GM20000 (cell line): ENCODE measurements around the gene COQ5.

Experiments
- DNase-seq: peaks from one replicate; pipeline ENCODE4 v3.0.0; 2012; ENCODE audit warnings: low spot score
- TF ChIP-seq, protein P1 (sequence below): IDR thresholded peaks from 2 replicates; pipeline ENCODE4 v1.5.1; 2012; ENCODE audit warnings: mild to moderate bottlenecking, control low read depth; ENCODE audit errors: extremely low read depth, missing control alignments

The COQ5 gene

DNA sequence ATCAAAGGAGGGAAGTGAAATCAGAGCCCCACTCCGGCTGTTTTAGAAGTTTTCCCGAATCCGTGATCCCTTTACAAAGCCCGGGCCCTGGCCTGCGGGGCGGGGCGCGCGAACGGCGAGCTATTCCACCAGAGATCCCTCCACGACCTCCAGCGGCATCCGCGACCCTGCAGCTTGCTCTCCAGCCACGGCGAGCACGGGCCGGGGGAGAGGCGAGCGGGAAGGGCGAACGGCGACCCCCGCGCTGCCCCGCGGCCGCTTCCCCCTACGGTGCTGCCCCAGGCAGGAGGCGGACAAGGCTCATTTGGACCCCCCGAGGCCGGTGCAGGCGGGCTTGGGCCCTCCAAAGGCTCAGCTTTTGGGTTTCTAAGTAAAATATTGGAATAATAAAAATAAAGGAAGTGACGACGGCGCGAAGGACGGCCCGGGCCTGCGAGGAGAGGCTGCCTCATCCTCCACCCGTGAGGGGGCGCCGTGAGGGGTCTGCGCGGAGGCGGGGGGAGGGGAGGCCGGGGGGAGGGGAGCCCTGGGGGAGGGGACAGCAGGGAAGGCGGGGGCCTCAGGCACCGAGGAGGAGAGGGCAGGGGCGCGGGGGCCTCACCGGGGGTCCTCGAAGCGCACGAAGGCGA, 60.0 kb downstream of the COQ5 start:
- peak; percentile 77 for DNase-seq

DNA sequence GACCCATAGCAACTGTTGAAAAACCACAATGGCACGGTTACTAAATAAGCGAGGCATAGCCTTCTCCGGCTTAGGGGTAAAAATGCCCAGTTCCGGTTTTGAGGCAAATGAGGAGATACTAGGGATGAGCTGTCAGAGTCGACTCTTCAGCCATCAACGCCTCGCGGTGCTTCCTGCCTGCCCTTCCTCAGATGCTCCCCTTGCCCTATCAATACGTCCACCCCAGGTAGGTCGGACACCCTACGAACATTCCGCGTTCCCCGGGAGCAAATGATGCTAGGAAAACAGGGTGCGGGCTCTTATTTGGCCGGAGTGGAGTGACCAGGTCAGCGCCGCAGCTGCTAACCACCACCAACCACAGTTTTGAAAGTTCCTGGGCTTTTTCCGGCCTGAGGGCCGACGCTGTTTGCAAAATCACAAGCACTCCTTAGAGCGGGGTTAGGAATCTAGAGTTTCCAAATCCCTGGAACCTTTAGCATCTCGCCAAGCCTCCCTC, 60.6 kb downstream of the COQ5 start:
- peak; percentile 48 for DNase-seq
- TF ChIP-seq, protein P1, sequence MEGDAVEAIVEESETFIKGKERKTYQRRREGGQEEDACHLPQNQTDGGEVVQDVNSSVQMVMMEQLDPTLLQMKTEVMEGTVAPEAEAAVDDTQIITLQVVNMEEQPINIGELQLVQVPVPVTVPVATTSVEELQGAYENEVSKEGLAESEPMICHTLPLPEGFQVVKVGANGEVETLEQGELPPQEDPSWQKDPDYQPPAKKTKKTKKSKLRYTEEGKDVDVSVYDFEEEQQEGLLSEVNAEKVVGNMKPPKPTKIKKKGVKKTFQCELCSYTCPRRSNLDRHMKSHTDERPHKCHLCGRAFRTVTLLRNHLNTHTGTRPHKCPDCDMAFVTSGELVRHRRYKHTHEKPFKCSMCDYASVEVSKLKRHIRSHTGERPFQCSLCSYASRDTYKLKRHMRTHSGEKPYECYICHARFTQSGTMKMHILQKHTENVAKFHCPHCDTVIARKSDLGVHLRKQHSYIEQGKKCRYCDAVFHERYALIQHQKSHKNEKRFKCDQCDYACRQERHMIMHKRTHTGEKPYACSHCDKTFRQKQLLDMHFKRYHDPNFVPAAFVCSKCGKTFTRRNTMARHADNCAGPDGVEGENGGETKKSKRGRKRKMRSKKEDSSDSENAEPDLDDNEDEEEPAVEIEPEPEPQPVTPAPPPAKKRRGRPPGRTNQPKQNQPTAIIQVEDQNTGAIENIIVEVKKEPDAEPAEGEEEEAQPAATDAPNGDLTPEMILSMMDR: no peak

More for the DNA sequence above, 60.0 kb downstream of the COQ5 start:
- TF ChIP-seq, protein P1: no peak

DNA sequence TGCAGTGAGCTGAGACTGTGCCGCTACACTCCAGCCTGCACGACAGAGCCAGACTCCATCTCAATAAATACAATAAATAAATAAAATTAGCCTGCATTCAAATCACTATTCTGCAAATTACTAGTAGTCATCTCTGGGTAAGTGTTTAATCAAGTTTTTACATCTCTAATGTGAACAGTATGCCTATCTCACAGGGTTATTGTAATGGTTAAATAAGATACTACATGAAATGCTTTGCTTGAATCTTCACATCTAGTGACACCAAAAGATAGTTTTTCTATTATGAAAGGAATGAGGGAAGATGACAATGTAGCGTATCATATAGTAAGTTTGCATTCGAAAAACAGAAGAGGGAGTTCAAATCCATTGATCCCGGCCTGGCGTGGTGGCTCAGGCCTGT, 61.5 kb downstream of the COQ5 start:
- no peak for DNase-seq

DNA sequence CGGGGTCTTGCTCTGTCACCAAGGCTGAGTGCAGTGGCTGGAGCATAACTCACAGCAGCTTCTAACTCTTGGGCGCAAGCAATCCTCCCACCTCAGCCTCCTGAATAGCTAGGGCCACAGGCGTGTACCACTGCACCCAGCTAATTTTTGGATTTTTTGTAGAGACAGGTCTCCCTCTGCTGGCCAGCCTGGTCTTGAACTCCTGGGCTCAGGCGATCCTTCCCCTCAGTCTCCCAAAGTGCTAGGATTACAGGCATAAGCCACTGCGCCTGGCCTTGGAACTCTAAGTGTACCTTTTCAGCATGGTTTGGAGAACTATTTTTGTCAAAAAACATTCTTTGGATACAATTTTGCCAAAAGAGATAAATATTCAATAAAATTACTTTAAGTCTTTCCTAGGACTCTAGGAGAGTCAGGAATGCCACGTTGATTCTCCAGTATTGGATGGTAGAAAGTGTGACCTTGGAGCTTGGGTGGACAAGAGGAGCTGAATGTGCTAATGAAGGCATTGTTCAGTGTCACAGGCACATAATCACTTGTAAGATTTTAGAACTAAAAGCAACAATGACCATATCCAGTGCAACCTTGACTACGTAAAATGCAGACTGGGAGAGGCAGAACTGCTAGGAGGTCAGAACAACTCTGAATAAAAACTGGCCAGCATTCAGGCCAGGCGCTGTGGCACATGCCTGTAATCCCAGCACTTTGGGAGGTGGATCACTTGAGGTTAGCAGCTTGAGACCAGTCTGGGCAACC, 62.2 kb downstream of the COQ5 start:
- no peak for DNase-seq
- TF ChIP-seq, protein P1: peak; percentile 51

More for the DNA sequence above, 61.5 kb downstream of the COQ5 start:
- TF ChIP-seq, protein P1: no peak

DNA sequence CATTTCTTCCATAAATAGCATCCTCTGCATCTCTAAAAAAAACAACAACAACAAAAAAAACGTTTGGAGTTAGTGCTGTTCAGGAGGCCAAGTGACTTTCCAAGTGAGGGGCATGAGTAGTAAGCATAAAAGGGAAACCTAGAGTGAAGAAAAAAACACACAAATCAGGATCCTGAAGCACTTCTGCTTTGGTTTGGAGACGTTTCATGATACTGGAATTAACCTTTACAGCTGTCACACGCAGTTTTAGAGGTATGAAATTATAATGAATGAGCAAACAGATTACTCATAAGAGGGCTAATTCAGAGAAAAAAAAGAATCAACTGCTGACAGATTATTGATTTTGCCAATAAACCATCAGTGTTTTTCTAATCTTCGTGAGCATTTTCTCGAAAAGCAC, 63.2 kb downstream of the COQ5 start:
- no peak for DNase-seq
- TF ChIP-seq, protein P1: no peak

DNA sequence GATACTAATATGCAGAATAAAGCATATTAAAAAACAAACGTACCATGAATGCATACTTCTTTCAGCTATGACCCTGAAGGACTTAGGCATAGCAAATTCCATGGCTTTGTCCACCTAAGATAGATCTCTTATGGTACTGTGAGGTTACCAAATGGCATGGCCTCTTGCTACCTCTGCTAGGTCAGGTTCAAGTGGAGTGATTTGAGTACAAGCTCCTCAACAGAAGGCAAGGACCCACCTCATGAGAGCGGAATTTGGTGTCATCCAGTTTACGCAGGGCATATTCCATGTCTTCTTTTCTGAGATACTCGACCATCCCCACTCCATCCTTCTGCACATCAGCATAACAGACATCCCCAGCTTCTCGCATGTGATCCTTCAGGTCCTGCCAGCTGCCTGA, 65.2 kb downstream of the COQ5 start:
- no peak for DNase-seq
- TF ChIP-seq, protein P1: no peak

DNA sequence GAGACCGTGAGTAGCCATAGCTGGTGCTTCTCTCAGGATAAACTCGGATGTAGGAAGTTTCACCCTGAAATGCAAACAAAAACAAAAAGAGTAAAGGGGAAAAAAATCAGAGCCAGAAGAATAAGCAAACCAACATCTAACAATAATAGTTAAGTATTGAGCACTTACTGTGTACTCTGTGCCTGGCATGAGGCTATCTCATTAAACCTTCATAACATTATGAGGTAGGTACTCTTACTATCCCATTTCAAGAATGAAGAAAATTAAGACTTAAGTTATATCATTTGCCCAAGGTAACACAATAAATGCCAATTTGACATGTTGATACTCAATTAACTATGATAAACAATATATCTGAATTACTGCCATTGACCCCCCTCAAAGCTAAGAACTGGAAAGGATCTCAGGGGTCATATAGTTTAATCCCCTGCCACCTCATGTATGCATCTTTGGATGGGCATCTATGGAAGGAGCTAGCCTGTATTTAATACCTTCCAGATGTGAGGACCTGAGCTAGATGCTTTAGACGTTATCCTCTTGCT, 66.8 kb downstream of the COQ5 start:
- no peak for DNase-seq
- TF ChIP-seq, protein P1: no peak
